Adrenal gland (tissue), 12 donors: ENCODE measurements around the gene NFATC4. TPM values are rescaled to one million over a fixed set of nuclear protein-coding genes. Genes with fewer than 3 reads are reported as not detected.

Experiments used
- DNase-seq, 7 donors: peaks; one replicate each; pipeline ENCODE4 v3.0.0-alpha.2; 2019 to 2020
- H3K27ac ChIP-seq, 5 donors: fragments of 200-600 bp; sonication (generic) in 4 of 5; 1 replicate in 3 of 5; 2 replicates in 2 of 5; pipeline versions ENCODE4 v1.5.1 to v1.8.0; 2016 to 2020; ENCODE audit warnings: mild to moderate bottlenecking in 1 of 5
- H3K27me3 ChIP-seq: fragments of 200-600 bp; 2 replicates; pipeline ENCODE4 v1.8.0; 2021
- H3K36me3 ChIP-seq, 2 donors: fragments of 200-600 bp; replicated peaks in 1 of 2; 1 replicate in 1 of 2; 2 replicates in 1 of 2; pipeline versions ENCODE4 v1.5.1 to v1.8.0; 2018 to 2022
- H3K4me1 ChIP-seq, 2 donors: fragments of 200-600 bp; replicated peaks in 1 of 2; 1 replicate in 1 of 2; 2 replicates in 1 of 2; pipeline versions ENCODE4 v1.5.1 to v1.8.0; 2018 to 2021
- H3K4me3 ChIP-seq, 4 donors: fragments of 200-600 bp; sonication (generic) in 3 of 4; one replicate each; pipeline ENCODE4 v1.5.1; 2016 to 2018
- H3K9me3 ChIP-seq, 3 donors: fragments of 200-600 bp; sonication (generic) in 1 of 3; replicated peaks in 1 of 3; 1 replicate in 2 of 3; 2 replicates in 1 of 3; pipeline versions ENCODE4 v1.5.1 to v1.8.0; 2016 to 2021
- POLR2A ChIP-seq, 2 donors: fragments of 450-650 bp; IDR thresholded peaks; one replicate each; pipeline ENCODE4 v1.6.1; 2017; ENCODE audit warnings: antibody characterized with exemption in 2 of 2, mild to moderate bottlenecking in 2 of 2, moderate library complexity in 1 of 2
- WGBS, 4 donors: extraction: QIAGEN DNeasy Blood & Tissue Kit in 2 of 4; methylation state at CpG; one replicate each; pipeline versions ENCODE4 v1.1.5 to v1.1.7; 2013 to 2017; 5-methylcytosine and 5-hydroxymethylcytosine counted together
- intact Hi-C, 2 donors: fragments of 100-400 bp; cut with DNase I; formaldehyde crosslinking; loops; one replicate each; pipeline versions ENCODE4 v1.14.1 to v1.15.0; 2022 to 2023
- polyA plus RNA-seq, 3 donors: library from polyadenylated mRNA; stranded (reverse); fragments of 200-250 nt in 2 of 3; fragments of 350-450 nt in 1 of 3; fragmentation: Illumina TruSeq in 1 of 3; extraction: RNeasy Lipid Tissue Mini Kit (QIAGEN cat#74804) in 1 of 3; gene quantifications; one replicate each; pipeline ENCODE4 v1.2.3, GENCODE V29; 2013 to 2014
- total RNA-seq, 9 donors: library from RNA; depleted of rRNA in 4 of 9; stranded (reverse); fragments of >200 nt in 4 of 9; fragments of 120-200 nt in 1 of 9; fragmentation: NEBNext Ultra II Directional in 1 of 9; extraction: Animal tissue kit (Norgen Biotek cat#: 25700) in 1 of 9; gene quantifications; one replicate each; pipeline versions ENCODE4 v1.1.0 to v1.2.4, GENCODE V29; 2013 to 2023
- TF ChIP-seq, protein P1 (sequence below), 6 experiments: fragments of 450-650 bp in 4 of 6; fragments of 200-600 bp in 2 of 6; sonication (generic) in 1 of 6; IDR thresholded peaks; 1 replicate in 5 of 6; 2 replicates in 1 of 6; pipeline versions ENCODE4 v1.5.1 to v1.8.0; 2016 to 2021; ENCODE audit warnings: antibody characterized with exemption in 6 of 6, mild to moderate bottlenecking in 2 of 6, moderate library complexity in 1 of 6
- donor health status: healthy with polysubstance abuse.
- donor health status: Bipolar disorder and iron deficiency.
- donor health status: DM: yes; HTN: yes; CAD: no.
- donor health status: DM: no; HTN: no; CAD: no.
- donor health status: DM: no; HTN: no; CAD: no.
- donor health status: DM: yes; HTN: yes; CAD: no.

The NFATC4 gene
- total and polyA plus RNA-seq, 12 donors: 11.8 to 505 (median 59.8) TPM

DNA sequence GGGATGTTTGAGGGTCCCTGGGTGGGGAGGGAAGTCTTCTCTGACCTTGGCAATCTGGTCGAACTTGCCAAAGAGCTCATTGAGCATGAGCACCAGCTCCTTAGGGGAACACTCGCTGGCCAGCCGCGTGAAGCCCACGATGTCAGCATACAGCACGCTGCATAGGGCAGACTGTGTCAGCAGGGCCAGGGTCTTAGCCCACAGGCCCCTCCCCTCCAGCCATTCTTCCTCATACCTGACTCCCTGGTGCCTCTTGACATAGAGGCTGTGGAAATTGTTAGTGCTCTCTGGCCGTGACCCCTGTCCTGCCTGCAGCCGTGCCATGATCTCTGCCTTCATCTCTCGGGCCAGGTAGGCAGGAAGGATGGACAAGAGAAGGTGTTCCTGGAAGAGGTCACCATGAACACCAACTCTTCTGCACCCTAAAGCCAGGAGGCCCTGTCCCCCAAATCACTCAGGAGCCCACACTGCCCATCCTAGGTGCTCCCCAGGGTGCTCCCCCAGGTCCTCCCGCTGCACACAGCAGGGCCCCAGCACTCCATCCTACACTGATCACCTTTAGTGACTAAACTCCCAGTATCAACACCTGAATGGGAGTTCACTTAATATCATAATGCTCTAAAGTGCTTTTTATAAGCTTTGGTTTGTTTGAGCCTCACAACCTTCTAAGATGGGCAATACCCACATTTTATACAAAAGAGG lies 36.9 kb upstream of the NFATC4 start:
- H3K4me1 ChIP-seq: peaks cover 0 to 24% of the 10 kb centered on the region in 2 donors
- H3K27me3 ChIP-seq: peaks cover 11% of the 10 kb centered on the region
- DNase-seq: no peak
- TF ChIP-seq, protein P1, sequence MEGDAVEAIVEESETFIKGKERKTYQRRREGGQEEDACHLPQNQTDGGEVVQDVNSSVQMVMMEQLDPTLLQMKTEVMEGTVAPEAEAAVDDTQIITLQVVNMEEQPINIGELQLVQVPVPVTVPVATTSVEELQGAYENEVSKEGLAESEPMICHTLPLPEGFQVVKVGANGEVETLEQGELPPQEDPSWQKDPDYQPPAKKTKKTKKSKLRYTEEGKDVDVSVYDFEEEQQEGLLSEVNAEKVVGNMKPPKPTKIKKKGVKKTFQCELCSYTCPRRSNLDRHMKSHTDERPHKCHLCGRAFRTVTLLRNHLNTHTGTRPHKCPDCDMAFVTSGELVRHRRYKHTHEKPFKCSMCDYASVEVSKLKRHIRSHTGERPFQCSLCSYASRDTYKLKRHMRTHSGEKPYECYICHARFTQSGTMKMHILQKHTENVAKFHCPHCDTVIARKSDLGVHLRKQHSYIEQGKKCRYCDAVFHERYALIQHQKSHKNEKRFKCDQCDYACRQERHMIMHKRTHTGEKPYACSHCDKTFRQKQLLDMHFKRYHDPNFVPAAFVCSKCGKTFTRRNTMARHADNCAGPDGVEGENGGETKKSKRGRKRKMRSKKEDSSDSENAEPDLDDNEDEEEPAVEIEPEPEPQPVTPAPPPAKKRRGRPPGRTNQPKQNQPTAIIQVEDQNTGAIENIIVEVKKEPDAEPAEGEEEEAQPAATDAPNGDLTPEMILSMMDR (IDR thresholded peaks at IDR 0.05): no peak
- TF ChIP-seq POLR2A (IDR thresholded peaks at IDR 0.05): no peak
- H3K9me3 ChIP-seq: no peaks in the 10 kb centered on the region
- no peak overlapping the region for H3K27ac ChIP-seq
- intact Hi-C loops: loop anchor here (2.0 to 5.0 kb wide), 2 partner anchors 101 to 102 kb away; no protein-coding TSS in a partner anchor
- no peaks in the 10 kb centered on the region for H3K36me3 ChIP-seq
- 87 to 95% (median 92%) methylated on average over 10 of the region's 10 CpGs for WGBS, 4 donors
- H3K4me3 ChIP-seq: no peak overlapping the region

DNA sequence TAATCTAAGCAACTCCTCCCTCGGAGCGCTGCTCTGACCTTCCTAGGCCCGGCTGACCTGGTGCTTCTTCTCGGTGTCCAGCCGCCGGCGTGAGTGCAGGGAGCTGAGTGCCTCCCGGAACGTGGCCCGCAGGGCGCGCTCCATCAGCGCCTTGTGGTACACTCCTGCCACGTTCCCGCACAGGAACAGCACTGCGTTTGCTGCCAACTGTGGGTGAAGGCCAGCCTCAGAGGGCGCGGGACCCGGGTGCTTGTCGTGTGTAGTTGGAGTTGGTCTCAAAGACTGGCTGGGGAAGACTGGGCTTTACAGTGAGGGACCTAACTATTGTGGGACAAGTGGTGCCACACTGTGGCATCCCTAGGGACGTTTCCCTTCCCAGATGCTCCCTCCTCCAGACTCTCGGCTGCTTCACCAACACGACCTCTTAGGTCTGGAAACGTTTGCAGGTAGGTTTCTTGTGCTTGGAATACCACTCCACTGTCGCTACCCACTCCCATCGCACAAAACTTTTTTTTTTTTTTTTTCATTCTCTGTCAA lies 36.2 kb upstream of the NFATC4 start:
- Histone ChIP-seq H3K27ac (no peak overlapping the region), H3K9me3 (no peaks in the 10 kb centered on the region), H3K4me3 (peak overlapping the region in 1 of 4 donors; percentile 31), H3K27me3 (peaks cover 11% of the 10 kb centered on the region), H3K4me1 (peaks cover 0 to 24% of the 10 kb centered on the region in 2 donors), H3K36me3 (no peaks in the 10 kb centered on the region)
- WGBS, 4 donors: 42 to 50% (median 45%) methylated on average over 15 to 26 of the region's 26 CpGs
- intact Hi-C loops: loop anchor here (2.0 to 5.0 kb wide), 2 partner anchors 101 kb away; no protein-coding TSS in a partner anchor
- no peak for TF ChIP-seq POLR2A (IDR thresholded peaks at IDR 0.05)
- TF ChIP-seq, protein P1 (IDR thresholded peaks at IDR 0.05): no peak
- peak in 1 of 7 donors; percentile 29 for DNase-seq

DNA sequence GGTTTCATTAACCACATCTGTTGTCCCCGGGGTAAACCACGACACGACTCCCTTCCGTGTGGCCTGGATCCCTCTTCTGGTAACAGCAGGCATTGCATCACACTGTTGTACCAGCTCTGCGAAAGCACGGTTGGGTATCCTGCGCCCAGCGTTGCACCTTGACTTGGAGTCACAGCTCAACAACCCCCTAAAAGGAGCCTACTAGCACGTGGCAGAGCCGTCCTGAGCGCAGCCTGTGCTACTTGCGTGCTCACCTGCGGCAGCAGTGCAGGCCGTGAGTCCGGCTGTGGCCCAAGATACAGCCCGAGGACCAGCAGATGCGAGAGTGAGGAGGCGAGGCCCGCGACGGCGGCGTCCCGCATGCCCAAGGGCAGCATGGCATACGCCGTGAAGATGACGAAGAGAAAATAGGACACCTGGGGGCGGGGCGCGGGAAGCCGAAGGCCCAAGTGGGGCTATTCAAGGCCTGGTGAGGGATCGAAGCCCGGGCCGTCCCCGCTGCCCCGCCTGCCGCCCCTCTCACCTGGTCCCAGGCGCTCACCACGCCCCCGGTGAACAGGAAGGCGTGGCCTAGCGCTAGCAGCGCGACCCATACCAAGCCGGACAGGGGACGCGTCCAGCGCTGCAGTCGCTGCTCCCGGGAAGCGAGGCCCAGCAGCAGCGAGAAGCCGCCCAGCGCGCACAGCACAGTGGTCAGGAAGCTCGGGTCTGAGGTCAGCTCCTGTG lies 35.6 kb upstream of the NFATC4 start:
- 24 to 29% (median 26%) methylated on average over 36 to 56 of the region's 56 CpGs for WGBS, 4 donors
- intact Hi-C loops: loop anchor here in 1 of 2 donors (5.0 kb wide), 1 partner anchor 100 kb away; no protein-coding TSS in a partner anchor
- DNase-seq: peak; percentile 68 to 90 (median 79)

More for the DNA sequence above, 35.6 kb upstream of the NFATC4 start:
- H3K4me3 ChIP-seq: peak overlapping the region in 1 of 4 donors; percentile 31
- H3K4me1 ChIP-seq: peaks cover 0 to 24% of the 10 kb centered on the region in 2 donors
- TF ChIP-seq, protein P1 (IDR thresholded peaks at IDR 0.05): peak; percentile 52 to 84 (median 73)
- no peak for TF ChIP-seq POLR2A (IDR thresholded peaks at IDR 0.05)
- no peaks in the 10 kb centered on the region for H3K9me3 ChIP-seq
- H3K36me3 ChIP-seq: no peaks in the 10 kb centered on the region
- no peak overlapping the region for H3K27ac ChIP-seq
- H3K27me3 ChIP-seq: peaks cover 11% of the 10 kb centered on the region
